Trophoblast cell (in vitro differentiated cells and primary cell): Measurements from ENCODE around the gene PHIP.

Experiments
- DNase-seq, 2 donors: peaks; one replicate each; pipeline ENCODE4 v3.0.0-alpha.2; 2016
- H2AFZ ChIP-seq: 2 replicates; pipeline ENCODE4 v1.6.1; 2013; ENCODE audit warnings: low read length, moderate library complexity, mild to moderate bottlenecking; ENCODE audit not compliant: insufficient read depth, poor library complexity
- H2AK5ac ChIP-seq: 2 replicates; pipeline ENCODE4 v1.6.1; 2013; ENCODE audit warnings: mild to moderate bottlenecking, low read length
- H2BK120ac ChIP-seq: 2 replicates; pipeline ENCODE4 v1.6.1; 2013; ENCODE audit warnings: low read length, mild to moderate bottlenecking, moderate library complexity; ENCODE audit not compliant: insufficient read depth, poor library complexity
- H2BK12ac ChIP-seq: 2 replicates; pipeline ENCODE4 v1.6.1; 2013; ENCODE audit warnings: mild to moderate bottlenecking, low read length, moderate library complexity
- H2BK5ac ChIP-seq: 2 replicates; pipeline ENCODE4 v1.6.1; 2013; ENCODE audit warnings: low read length, low read depth, moderate library complexity, mild to moderate bottlenecking; ENCODE audit not compliant: poor library complexity
- H3K14ac ChIP-seq: 2 replicates; pipeline ENCODE4 v1.6.1; 2013; ENCODE audit warnings: mild to moderate bottlenecking, low read length
- H3K18ac ChIP-seq: 2 replicates; pipeline ENCODE4 v1.6.1; 2013; ENCODE audit warnings: mild to moderate bottlenecking, low read length
- H3K23ac ChIP-seq: 2 replicates; pipeline ENCODE4 v1.6.1; 2013; ENCODE audit warnings: low read length
- H3K27ac ChIP-seq: 2 replicates; pipeline ENCODE4 v1.5.1; 2013; ENCODE audit warnings: low read depth, mild to moderate bottlenecking, inconsistent platforms, low read length, moderate library complexity
- H3K27me3 ChIP-seq: 2 replicates; pipeline ENCODE4 v1.6.1; 2013; ENCODE audit warnings: inconsistent platforms, mild to moderate bottlenecking, low read length, moderate library complexity; ENCODE audit not compliant: insufficient read depth
- H3K36me3 ChIP-seq, 2 experiments: 1 replicate in 1 of 2; 2 replicates in 1 of 2; pipeline ENCODE4 v1.6.1; 2013; ENCODE audit warnings: low read length in 2 of 2, mild to moderate bottlenecking in 2 of 2, moderate library complexity in 1 of 2; ENCODE audit not compliant: insufficient read depth in 2 of 2, control insufficient read depth in 1 of 2
- H3K4ac ChIP-seq: 2 replicates; pipeline ENCODE4 v1.6.1; 2013; ENCODE audit warnings: low read depth, mild to moderate bottlenecking, low read length, moderate library complexity
- H3K4me1 ChIP-seq, 2 experiments: 1 replicate in 1 of 2; 2 replicates in 1 of 2; pipeline ENCODE4 v1.6.1; 2013; ENCODE audit warnings: low read length in 2 of 2, mild to moderate bottlenecking in 2 of 2, moderate library complexity in 1 of 2; ENCODE audit not compliant: insufficient read depth in 2 of 2, control insufficient read depth in 1 of 2
- H3K4me2 ChIP-seq: 2 replicates; pipeline ENCODE4 v1.6.1; 2013; ENCODE audit warnings: inconsistent platforms, mild to moderate bottlenecking, low read length, moderate library complexity
- H3K4me3 ChIP-seq: 2 replicates; pipeline ENCODE4 v1.5.1; 2013; ENCODE audit warnings: mild to moderate bottlenecking, low read depth, low read length, inconsistent platforms
- H3K79me1 ChIP-seq: one replicate; pipeline ENCODE4 v1.6.1; 2013; ENCODE audit warnings: low read length
- H3K79me2 ChIP-seq: 2 replicates; pipeline ENCODE4 v1.6.1; 2013; ENCODE audit warnings: low read length, mild to moderate bottlenecking; ENCODE audit not compliant: control insufficient read depth, insufficient read depth, poor library complexity
- H3K9ac ChIP-seq: 2 replicates; pipeline ENCODE4 v1.6.1; 2013; ENCODE audit warnings: mild to moderate bottlenecking, low read length
- H3K9me3 ChIP-seq: 2 replicates; pipeline ENCODE4 v1.6.1; 2013; ENCODE audit warnings: low read depth, mild to moderate bottlenecking, control low read depth, inconsistent platforms, low read length; ENCODE audit not compliant: insufficient read depth
- H4K12ac ChIP-seq: 2 replicates; pipeline ENCODE4 v1.6.1; 2013; ENCODE audit warnings: low read depth, mild to moderate bottlenecking, low read length, moderate library complexity
- H4K8ac ChIP-seq: 2 replicates; pipeline ENCODE4 v1.6.1; 2013; ENCODE audit warnings: low read depth, mild to moderate bottlenecking, low read length, moderate library complexity
- H4K91ac ChIP-seq: one replicate; pipeline ENCODE4 v1.6.1; 2013; ENCODE audit warnings: low read depth, mild to moderate bottlenecking, low read length, moderate library complexity
- WGBS: extraction: QIAGEN DNeasy Blood & Tissue Kit; methylation state at CpG from one replicate; pipeline ENCODE4 v1.1.7; 2013; ENCODE audit warnings: missing lambda C conversion rate; ENCODE audit not compliant: insufficient read length, insufficient coverage; ENCODE audit errors: extremely low coverage; 5-methylcytosine and 5-hydroxymethylcytosine counted together

PHIP gene

GRCh38 chr6:78993955-78994354 lies 84.1 kb downstream of the PHIP start:
- no CpG with 5 or more reads among the region's 5 CpGs for WGBS
- Histone ChIP-seq H4K8ac (no peak overlapping the region), H3K14ac (no peak overlapping the region), H4K12ac (no peak overlapping the region), H2AK5ac (no peak overlapping the region), H4K91ac (no peak overlapping the region), H3K27ac (no peak overlapping the region), H3K4ac (no peak overlapping the region), H3K4me1 (no peaks in the 10 kb centered on the region), H2AFZ (no peak overlapping the region), H2BK12ac (no peak overlapping the region), H3K23ac (no peak overlapping the region), H3K4me3 (no peak overlapping the region), H2BK120ac (no peak overlapping the region), H3K4me2 (no peak overlapping the region), H3K18ac (no peak overlapping the region), H3K27me3 (no peaks in the 10 kb centered on the region), H3K9ac (no peak overlapping the region), H3K36me3 (peaks cover 8 to 23% of the 10 kb centered on the region in 2 experiments), H3K79me1 (no peaks in the 10 kb centered on the region), H2BK5ac (no peak overlapping the region), H3K9me3 (no peaks in the 10 kb centered on the region), H3K79me2 (no peaks in the 10 kb centered on the region)
- DNase-seq: no peak

GRCh38 chr6:78989191-78989590 lies 88.9 kb downstream of the PHIP start:
- Histone ChIP-seq H4K8ac (no peak overlapping the region), H3K4ac (no peak overlapping the region), H2BK5ac (no peak overlapping the region), H2AK5ac (no peak overlapping the region), H3K27ac (no peak overlapping the region), H2BK12ac (no peak overlapping the region), H4K91ac (no peak overlapping the region), H3K27me3 (no peaks in the 10 kb centered on the region), H3K36me3 (peaks cover 4 to 16% of the 10 kb centered on the region in 2 experiments), H3K4me1 (no peaks in the 10 kb centered on the region), H2BK120ac (no peak overlapping the region), H3K4me2 (no peak overlapping the region), H4K12ac (no peak overlapping the region), H3K23ac (no peak overlapping the region), H3K9me3 (no peaks in the 10 kb centered on the region), H3K79me2 (no peaks in the 10 kb centered on the region), H3K9ac (no peak overlapping the region), H2AFZ (no peak overlapping the region), H3K18ac (no peak overlapping the region), H3K79me1 (no peaks in the 10 kb centered on the region), H3K4me3 (no peak overlapping the region), H3K14ac (no peak overlapping the region)
- DNase-seq: no peak
- no CpG with 5 or more reads among the region's 2 CpGs for WGBS

GRCh38 chr6:78986161-78986560 lies 91.9 kb downstream of the PHIP start:
- H3K4me1 ChIP-seq: no peaks in the 10 kb centered on the region
- H4K8ac ChIP-seq: no peak overlapping the region
- H3K4ac ChIP-seq: no peak overlapping the region
- no peak overlapping the region for H2BK120ac ChIP-seq
- H2AFZ ChIP-seq: no peak overlapping the region
- DNase-seq: peak; percentile 2 to 56
- no peak overlapping the region for H3K23ac ChIP-seq
- H3K4me3 ChIP-seq: no peak overlapping the region
- no peak overlapping the region for H2BK5ac ChIP-seq
- no peak overlapping the region for H4K91ac ChIP-seq
- H3K9ac ChIP-seq: no peak overlapping the region
- H2AK5ac ChIP-seq: no peak overlapping the region
- no CpG with 5 or more reads among the region's 1 CpG for WGBS
- H3K79me1 ChIP-seq: no peaks in the 10 kb centered on the region
- H3K4me2 ChIP-seq: no peak overlapping the region
- no peak overlapping the region for H3K14ac ChIP-seq
- no peak overlapping the region for H4K12ac ChIP-seq
- no peak overlapping the region for H3K18ac ChIP-seq
- no peaks in the 10 kb centered on the region for H3K27me3 ChIP-seq
- H2BK12ac ChIP-seq: no peak overlapping the region
- H3K27ac ChIP-seq: no peak overlapping the region
- no peaks in the 10 kb centered on the region for H3K9me3 ChIP-seq
- no peaks in the 10 kb centered on the region for H3K79me2 ChIP-seq
- peaks cover 3 to 10% of the 10 kb centered on the region in 2 experiments for H3K36me3 ChIP-seq

- H2AFZ ChIP-seq: no peak overlapping the region
- H3K36me3 ChIP-seq: peaks cover 3 to 10% of the 10 kb centered on the region in 2 experiments
- H3K79me1 ChIP-seq: no peaks in the 10 kb centered on the region
- no peak overlapping the region for H3K14ac ChIP-seq
- no peaks in the 10 kb centered on the region for H3K4me1 ChIP-seq
- no peaks in the 10 kb centered on the region for H3K27me3 ChIP-seq
- H3K9me3 ChIP-seq: no peaks in the 10 kb centered on the region
- H3K79me2 ChIP-seq: no peaks in the 10 kb centered on the region
- no peak overlapping the region for H3K23ac ChIP-seq
- no peak overlapping the region for H3K4ac ChIP-seq
- H2AK5ac ChIP-seq: no peak overlapping the region
- no peak overlapping the region for H3K4me2 ChIP-seq
- WGBS: no CpG with 5 or more reads among the region's 4 CpGs
- no peak overlapping the region for H4K12ac ChIP-seq
- H2BK120ac ChIP-seq: no peak overlapping the region
- H4K91ac ChIP-seq: no peak overlapping the region
- H3K18ac ChIP-seq: no peak overlapping the region
- no peak overlapping the region for H3K27ac ChIP-seq
- no peak overlapping the region for H2BK5ac ChIP-seq
- no peak overlapping the region for H3K4me3 ChIP-seq
- no peak overlapping the region for H4K8ac ChIP-seq
- no peak overlapping the region for H3K9ac ChIP-seq
- no peak for DNase-seq
- no peak overlapping the region for H2BK12ac ChIP-seq
Observed at GRCh38 chr6:78984225-78984950, 93.7 kb downstream of the PHIP start.
